Endothelial cell of umbilical vein (primary cell): Measurements from ENCODE around the gene PIRT. TPM values are rescaled to one million over a fixed set of nuclear protein-coding genes. Genes with fewer than 3 reads are reported as not detected.

Source experiments
- BruUV-seq: library from RNA; stranded (reverse); fragments of 400-500 nt; replicated peaks from 2 replicates; lab custom pipeline; 2021; lab: Mats Ljungman, UMichigan
- CTCF ChIA-PET: fragments of 300-600, 350-600 bp; sonication (Branson Sonifier 250); formaldehyde crosslinking; loops from one replicate; lab custom pipeline; 2021; ENCODE audit warnings: antibody characterized with exemption, inconsistent platforms; lab: Charles Lee
- POLR2A ChIA-PET: fragments of 300-600, 350-600 bp; sonication (Branson Sonifier 250); formaldehyde crosslinking; loops from one replicate; lab custom pipeline; 2021; ENCODE audit warnings: antibody characterized with exemption, inconsistent platforms; lab: Charles Lee
- DNase-seq: peaks from one replicate; pipeline ENCODE4 v3.0.0-alpha.2; 2011; ENCODE audit warnings: low read depth, low spot score
- FAIRE-seq: peaks from 2 replicates; lab custom pipeline; 2011; peaks lifted over from hg19 to GRCh38; lab: Jason Lieb, UNC
- H2AFZ ChIP-seq: 2 replicates; pipeline ENCODE4 v1.6.0; 2012; ENCODE audit warnings: low read depth, low read length, control low read depth, inconsistent platforms
- H3K27ac ChIP-seq: 2 replicates; pipeline ENCODE4 v1.5.1; 2011; ENCODE audit warnings: low read depth, mild to moderate bottlenecking, control low read depth, low read length, moderate library complexity; ENCODE audit not compliant: insufficient read depth
- H3K27me3 ChIP-seq, 2 experiments: 2 replicates each; pipeline versions ENCODE4 v1.6.0 to v1.6.1; 2011; ENCODE audit warnings: low read length in 2 of 2, mixed read lengths in 1 of 2; ENCODE audit not compliant: control insufficient read depth in 2 of 2, insufficient read depth in 2 of 2
- H3K36me3 ChIP-seq, 2 experiments: 2 replicates in 1 of 2; 3 replicates in 1 of 2; pipeline ENCODE4 v1.5.1; 2011; ENCODE audit warnings: low read length in 2 of 2, mild to moderate bottlenecking in 1 of 2, moderate library complexity in 1 of 2; ENCODE audit not compliant: control insufficient read depth in 2 of 2, insufficient read depth in 2 of 2; ENCODE audit errors: extremely low read depth in 1 of 2
- H3K4me1 ChIP-seq: 3 replicates; pipeline ENCODE4 v1.5.1; 2011; ENCODE audit warnings: mild to moderate bottlenecking, low read length; ENCODE audit not compliant: control insufficient read depth, insufficient read depth; ENCODE audit errors: extremely low read depth
- H3K4me2 ChIP-seq: 2 replicates; pipeline ENCODE4 v1.6.1; 2011; ENCODE audit warnings: low read length, control low read depth, mixed read lengths; ENCODE audit not compliant: insufficient read depth
- H3K4me3 ChIP-seq, 3 experiments: fragments of 200-600 bp in 1 of 3; sonication (generic), shearing (Covaris generic) in 1 of 3; replicated peaks in 1 of 3; 2 replicates each; pipeline ENCODE4 v1.5.1; 2011 to 2016; ENCODE audit warnings: control low read depth in 3 of 3, low read length in 3 of 3, mild to moderate bottlenecking in 2 of 3, inconsistent platforms in 1 of 3, low read depth in 1 of 3, moderate library complexity in 1 of 3; ENCODE audit not compliant: insufficient read depth in 1 of 3
- H3K79me2 ChIP-seq: 2 replicates; pipeline ENCODE4 v1.6.0; 2012; ENCODE audit warnings: low read length, inconsistent platforms; ENCODE audit not compliant: control insufficient read depth, insufficient read depth
- H3K9ac ChIP-seq: replicated peaks from 2 replicates; pipeline ENCODE3; 2011; ENCODE audit warnings: low read length, control low read depth; ENCODE audit not compliant: insufficient read depth; ENCODE audit errors: extremely low read depth
- H3K9me1 ChIP-seq: replicated peaks from 3 replicates; pipeline ENCODE4 v1.6.0; 2011; ENCODE audit warnings: mild to moderate bottlenecking, low read length; ENCODE audit not compliant: control insufficient read depth, insufficient read depth; ENCODE audit errors: extremely low read depth
- H3K9me3 ChIP-seq: replicated peaks from 2 replicates; pipeline ENCODE4 v1.5.1; 2012; ENCODE audit warnings: low read length, inconsistent platforms; ENCODE audit not compliant: control insufficient read depth, insufficient read depth
- H4K20me1 ChIP-seq: replicated peaks from 2 replicates; pipeline ENCODE3; 2011; ENCODE audit warnings: mild to moderate bottlenecking, low read length; ENCODE audit not compliant: control insufficient read depth, insufficient read depth; ENCODE audit errors: extremely low read depth
- CTCF ChIP-seq, 2 donors: IDR thresholded peaks; 1 replicate in 1 of 2; 2 replicates in 1 of 2; pipeline ENCODE4 v1.5.1; 2011; ENCODE audit warnings: low read length in 2 of 2, mild to moderate bottlenecking in 2 of 2, moderate library complexity in 2 of 2, control low read depth in 1 of 2, inconsistent platforms in 1 of 2, low read depth in 1 of 2; ENCODE audit not compliant: insufficient read depth in 1 of 2; ENCODE audit errors: extremely low read depth in 1 of 2
- EZH2 ChIP-seq: IDR thresholded peaks from 2 replicates; pipeline ENCODE4 v1.6.1; 2012; ENCODE audit warnings: borderline replicate concordance, low read depth, mild to moderate bottlenecking, moderate library complexity, low read length, inconsistent platforms; ENCODE audit not compliant: severe bottlenecking
- FOS ChIP-seq: IDR thresholded peaks from 2 replicates; pipeline ENCODE4 v1.6.1; 2011; ENCODE audit warnings: mild to moderate bottlenecking, low read length, moderate library complexity, borderline replicate concordance; ENCODE audit not compliant: insufficient read depth
- GATA2 ChIP-seq: IDR thresholded peaks from 2 replicates; pipeline ENCODE4 v1.7.0; 2011; ENCODE audit warnings: low read depth, mild to moderate bottlenecking, moderate library complexity, mixed read lengths, low read length; ENCODE audit not compliant: insufficient read length, insufficient read depth
- JUN ChIP-seq: IDR thresholded peaks from 2 replicates; pipeline ENCODE4 v1.6.1; 2011; ENCODE audit warnings: borderline replicate concordance, low read depth; ENCODE audit not compliant: insufficient read length, insufficient read depth
- MAX ChIP-seq: IDR thresholded peaks from 2 replicates; pipeline ENCODE4 v1.6.1; 2011; ENCODE audit not compliant: insufficient read depth, insufficient read length
- MYC ChIP-seq: IDR thresholded peaks from one replicate; pipeline ENCODE4 v1.6.1; 2011; ENCODE audit warnings: mild to moderate bottlenecking, low read depth, low read length
- POLR2A ChIP-seq: IDR thresholded peaks from 2 replicates; pipeline ENCODE4 v1.6.1; 2012; ENCODE audit warnings: low read depth, mild to moderate bottlenecking, control low read depth, low read length
- POLR2AphosphoS5 ChIP-seq: IDR thresholded peaks from 2 replicates; pipeline ENCODE4 v1.6.1; 2012; ENCODE audit warnings: low read depth, mild to moderate bottlenecking, control low read depth, low read length, moderate library complexity; ENCODE audit not compliant: insufficient read depth
- dilution Hi-C: fragments of 300-500 bp; cut with MboI; formaldehyde crosslinking; loops from one replicate; pipeline ENCODE4 v1.15.0; 2019; ENCODE audit warnings: low sequenced_read_pairs; ENCODE audit not compliant: extremely low pct_ligation_motif_present
- intact Hi-C: fragments of 100-400 bp; cut with micrococcal nuclease; formaldehyde crosslinking; loops from one replicate; pipeline ENCODE4 v1.10.0; 2022
- polyA plus RNA-seq, 4 experiments: library from polyadenylated mRNA; depleted of rRNA in 3 of 4; stranded (reverse) in 3 of 4; unstranded in 1 of 4; fragments of >200 nt; gene quantifications; 2 replicates each; pipeline versions ENCODE4 v1.2.1 to v1.2.3, GENCODE V29; 2011 to 2012; ENCODE audit warnings: missing spikeins in 1 of 4
- total RNA-seq: library from RNA; stranded (reverse); gene quantifications from 2 replicates; pipeline ENCODE4 v1.2.3, GENCODE V29; 2021

The PIRT gene
- total and polyA plus RNA-seq, 2 donors (not counting 3 experiments of a cell fraction or from before 2014, with no cell fraction given), result not detected

- ChIA-PET CTCF (interaction anchor here (1.6 kb wide), 1 partner anchor 16 kb away, joined by 3 read pairs; no protein-coding TSS in a partner anchor), POLR2A (no interaction called here)
- H3K9ac ChIP-seq, result no peak overlapping the region
- H3K79me2 ChIP-seq, result no peaks in the 10 kb centered on the region
- no peak for DNase-seq
- no peaks in the 10 kb centered on the region for H3K9me1 ChIP-seq
- dilution Hi-C loops, result no loop called here
- no peaks in the 10 kb centered on the region for H3K4me1 ChIP-seq
- TF ChIP-seq FOS (no peak), CTCF (IDR thresholded peaks at IDR 0.05; ENCODE audit: extremely low read depth in 1 of 2, insufficient read depth in 1 of 2, low read depth in 1 of 2, low read length in 2 of 2) (no peak)
- H3K9me3 ChIP-seq, result peaks cover 2% of the 10 kb centered on the region
- H2AFZ ChIP-seq, result no peak overlapping the region
- H4K20me1 ChIP-seq, result no peaks in the 10 kb centered on the region
- no peaks in the 10 kb centered on the region for H3K36me3 ChIP-seq
- no peak overlapping the region for H3K4me2 ChIP-seq
- H3K27me3 ChIP-seq, result no peaks in the 10 kb centered on the region
- intact Hi-C loops, result no loop called here
- H3K4me3 ChIP-seq, result no peak overlapping the region
- no TSS peak for BruUV-seq
- FAIRE-seq, result no peak
- H3K27ac ChIP-seq, result no peak overlapping the region
Measured at GRCh38 chr17:10859051-10859450, 21.2 kb upstream of the PIRT start.

GRCh38 chr17:10857976-10858375 lies 20.1 kb upstream of the PIRT start:
- FAIRE-seq (no peak), DNase-seq (no peak)
- no peaks in the 10 kb centered on the region for H3K36me3 ChIP-seq
- H4K20me1 ChIP-seq, result no peaks in the 10 kb centered on the region
- intact Hi-C loops, result no loop called here
- H3K9me3 ChIP-seq, result peaks cover 2% of the 10 kb centered on the region
- no peak overlapping the region for H3K27ac ChIP-seq
- no peak for TF ChIP-seq POLR2A
- no peak for TF ChIP-seq GATA2
- no peak for TF ChIP-seq FOS
- no peak for TF ChIP-seq EZH2
- no peak for TF ChIP-seq MAX
- no peak for TF ChIP-seq POLR2AphosphoS5
- no peak for TF ChIP-seq CTCF (IDR thresholded peaks at IDR 0.05; ENCODE audit: extremely low read depth in 1 of 2, insufficient read depth in 1 of 2, low read depth in 1 of 2, low read length in 2 of 2)
- no peak for TF ChIP-seq MYC
- TF ChIP-seq JUN, result no peak
- H2AFZ ChIP-seq, result no peak overlapping the region
- no peak overlapping the region for H3K4me3 ChIP-seq
- H3K9me1 ChIP-seq, result no peaks in the 10 kb centered on the region
- H3K79me2 ChIP-seq, result no peaks in the 10 kb centered on the region
- ChIA-PET POLR2A (no interaction called here), CTCF (interaction anchor here (1.6 kb wide), 1 partner anchor 17 kb away, joined by 3 read pairs; no protein-coding TSS in a partner anchor)
- no peaks in the 10 kb centered on the region for H3K4me1 ChIP-seq
- H3K27me3 ChIP-seq, result no peaks in the 10 kb centered on the region
- no peak overlapping the region for H3K4me2 ChIP-seq
- dilution Hi-C loops, result no loop called here
- no peak overlapping the region for H3K9ac ChIP-seq
- no TSS peak for BruUV-seq
